NB4 (cell line): ENCODE data around the gene SLCO3A1.

Experiments
- MYC ChIP-seq: IDR thresholded peaks from 2 replicates; pipeline ENCODE4 v1.6.1; 2011; ENCODE audit warnings: low read depth, low read length
- POLR2A ChIP-seq: IDR thresholded peaks from 2 replicates; pipeline ENCODE4 v1.6.1; 2011; ENCODE audit warnings: mild to moderate bottlenecking; ENCODE audit not compliant: insufficient read length; ENCODE audit errors: extremely low read depth
- TF ChIP-seq, protein P1 (sequence below): IDR thresholded peaks from one replicate; pipeline ENCODE4 v1.5.1; 2012; ENCODE audit warnings: low read depth, low read length
- TF ChIP-seq, protein P2 (sequence below): IDR thresholded peaks from 2 replicates; pipeline ENCODE4 v1.6.1; 2011; ENCODE audit warnings: low read depth, low read length

DNA sequence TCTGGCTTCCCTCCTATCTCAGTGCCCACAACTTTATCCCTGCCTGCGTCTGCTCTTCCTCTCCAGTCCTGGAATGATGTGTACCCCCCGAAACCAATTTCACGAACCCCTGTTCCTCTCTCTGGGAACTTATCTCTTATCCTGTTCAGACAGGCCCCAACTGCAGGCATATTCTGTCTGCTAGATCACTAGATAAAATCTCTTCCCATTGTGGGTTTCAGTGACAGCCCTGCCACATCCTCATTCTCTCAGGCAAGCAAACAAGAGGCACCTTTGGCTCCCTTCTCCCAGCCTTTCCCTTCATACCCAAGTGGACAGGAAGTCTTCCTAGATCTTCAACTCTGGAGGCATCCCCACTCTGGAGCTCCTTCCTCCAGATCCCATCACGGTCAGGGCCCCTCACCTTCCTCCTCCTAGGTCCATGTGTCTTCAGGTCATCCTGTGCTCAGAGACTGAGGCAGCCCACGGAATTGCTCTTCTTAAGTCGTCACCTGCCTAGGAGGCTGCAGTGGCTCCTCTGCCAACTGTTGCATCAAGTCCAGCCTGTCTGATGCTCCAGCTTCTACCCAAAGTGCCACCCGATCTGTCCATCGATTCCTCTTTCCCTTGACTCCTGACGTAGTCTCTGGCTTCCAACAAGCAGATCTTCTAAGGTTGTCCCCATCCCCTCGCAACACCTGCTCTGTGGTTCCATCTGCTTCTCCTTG, 190.8 kb downstream of the SLCO3A1 start:
- TF ChIP-seq, protein P1, sequence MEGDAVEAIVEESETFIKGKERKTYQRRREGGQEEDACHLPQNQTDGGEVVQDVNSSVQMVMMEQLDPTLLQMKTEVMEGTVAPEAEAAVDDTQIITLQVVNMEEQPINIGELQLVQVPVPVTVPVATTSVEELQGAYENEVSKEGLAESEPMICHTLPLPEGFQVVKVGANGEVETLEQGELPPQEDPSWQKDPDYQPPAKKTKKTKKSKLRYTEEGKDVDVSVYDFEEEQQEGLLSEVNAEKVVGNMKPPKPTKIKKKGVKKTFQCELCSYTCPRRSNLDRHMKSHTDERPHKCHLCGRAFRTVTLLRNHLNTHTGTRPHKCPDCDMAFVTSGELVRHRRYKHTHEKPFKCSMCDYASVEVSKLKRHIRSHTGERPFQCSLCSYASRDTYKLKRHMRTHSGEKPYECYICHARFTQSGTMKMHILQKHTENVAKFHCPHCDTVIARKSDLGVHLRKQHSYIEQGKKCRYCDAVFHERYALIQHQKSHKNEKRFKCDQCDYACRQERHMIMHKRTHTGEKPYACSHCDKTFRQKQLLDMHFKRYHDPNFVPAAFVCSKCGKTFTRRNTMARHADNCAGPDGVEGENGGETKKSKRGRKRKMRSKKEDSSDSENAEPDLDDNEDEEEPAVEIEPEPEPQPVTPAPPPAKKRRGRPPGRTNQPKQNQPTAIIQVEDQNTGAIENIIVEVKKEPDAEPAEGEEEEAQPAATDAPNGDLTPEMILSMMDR = no peak
- TF ChIP-seq, protein P2, sequence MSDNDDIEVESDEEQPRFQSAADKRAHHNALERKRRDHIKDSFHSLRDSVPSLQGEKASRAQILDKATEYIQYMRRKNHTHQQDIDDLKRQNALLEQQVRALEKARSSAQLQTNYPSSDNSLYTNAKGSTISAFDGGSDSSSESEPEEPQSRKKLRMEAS = no peak
- no peak for TF ChIP-seq POLR2A
- no peak for TF ChIP-seq MYC
